HepG2 (cell line): ENCODE data around the gene ARHGAP22. TPM values are rescaled to one million over a fixed set of nuclear protein-coding genes. Genes with fewer than 3 reads are reported as not detected.

Experiments used
- ATAC-seq: fragments of 200-7000 bp; cut with Tn5 transposase; 3 replicates; pipeline ENCODE4 v1.9.1; 2020; ENCODE audit warnings: mild to moderate bottlenecking, moderate library complexity
- BruUV-seq: library from RNA; stranded (reverse); fragments of 400-500 nt; replicated peaks from 2 replicates; lab custom pipeline; 2021; lab: Mats Ljungman, UMichigan
- CTCF ChIA-PET: fragments of 300-600 bp; formaldehyde crosslinking; extraction: SDS; loops from one replicate; lab custom pipeline; 2021; ENCODE audit warnings: low total read pairs, inconsistent platforms, low intra/inter-chr PET ratio; lab: Yijun Ruan, JAX
- POLR2A ChIA-PET: fragments of 350-600 bp; sonication (Branson Sonifier 250); formaldehyde crosslinking; loops from one replicate; lab custom pipeline; 2020; ENCODE audit warnings: antibody characterized with exemption, inconsistent platforms; lab: Yijun Ruan, JAX
- DNase-seq: peaks from one replicate; pipeline ENCODE4 v3.0.0-alpha.2; 2015; ENCODE audit warnings: low spot score
- FAIRE-seq: peaks from 3 replicates; lab custom pipeline; 2011; peaks lifted over from hg19 to GRCh38; lab: Jason Lieb, UNC
- H2AFZ ChIP-seq: one replicate; pipeline ENCODE4 v1.6.1; 2011; ENCODE audit warnings: low read length, inconsistent platforms
- H3K27ac ChIP-seq: fragments of 300-600 bp; 3 replicates; pipeline ENCODE4 v1.8.0; 2011; ENCODE audit warnings: mixed run types, mild to moderate bottlenecking, mixed read lengths, low read length, inconsistent platforms; ENCODE audit not compliant: insufficient read depth; ENCODE audit errors: extremely low read length
- H3K27me3 ChIP-seq, 2 experiments: fragments of 200-600 bp in 1 of 2; 2 replicates in 1 of 2; 3 replicates in 1 of 2; pipeline versions ENCODE4 v1.6.0 to v1.8.0; 2011; ENCODE audit warnings: low read length in 2 of 2, mild to moderate bottlenecking in 2 of 2, moderate library complexity in 2 of 2, inconsistent platforms in 1 of 2; ENCODE audit not compliant: insufficient read depth in 2 of 2, control insufficient read depth in 1 of 2
- H3K36me3 ChIP-seq, 2 experiments: fragments of 200-600 bp in 1 of 2; replicated peaks in 1 of 2; 2 replicates in 1 of 2; 3 replicates in 1 of 2; pipeline versions ENCODE4 v1.5.1 to v1.8.0; 2011; ENCODE audit warnings: low read length in 2 of 2, inconsistent platforms in 1 of 2; ENCODE audit not compliant: insufficient read depth in 2 of 2, control insufficient read depth in 1 of 2
- H3K4me1 ChIP-seq: 2 replicates; pipeline ENCODE4 v1.5.1; 2012; ENCODE audit warnings: low read length, inconsistent platforms; ENCODE audit not compliant: insufficient read depth
- H3K4me2 ChIP-seq: 2 replicates; pipeline ENCODE4 v1.6.0; 2011; ENCODE audit warnings: low read depth, low read length, inconsistent platforms
- H3K4me3 ChIP-seq, 3 experiments: fragments of 200-600 bp in 1 of 3; sonication (generic), shearing (Covaris generic) in 1 of 3; replicated peaks in 1 of 3; 2 replicates each; pipeline ENCODE4 v1.5.1; 2011 to 2016; ENCODE audit warnings: low read length in 3 of 3, inconsistent platforms in 2 of 3, low read depth in 2 of 3, mild to moderate bottlenecking in 2 of 3, control low read depth in 1 of 3, mixed read lengths in 1 of 3; ENCODE audit not compliant: insufficient read depth in 1 of 3
- H3K79me2 ChIP-seq: one replicate; pipeline ENCODE4 v1.6.1; 2011; ENCODE audit warnings: low read length, inconsistent platforms; ENCODE audit not compliant: insufficient read depth
- H3K9ac ChIP-seq: 2 replicates; pipeline ENCODE4 v1.6.0; 2011; ENCODE audit warnings: mild to moderate bottlenecking, low read depth, low read length, inconsistent platforms; ENCODE audit not compliant: insufficient read depth
- H3K9me3 ChIP-seq: 2 replicates; pipeline ENCODE4 v1.5.1; 2012; ENCODE audit warnings: mild to moderate bottlenecking, low read length
- H4K20me1 ChIP-seq: 2 replicates; pipeline ENCODE4 v1.6.0; 2011; ENCODE audit warnings: inconsistent platforms, mild to moderate bottlenecking, low read length, moderate library complexity; ENCODE audit not compliant: insufficient read depth
- ARID2 ChIP-seq: sonication (generic); formaldehyde crosslinking; IDR thresholded peaks from 2 replicates; pipeline ENCODE4 v1.8.1; 2022; ENCODE audit warnings: mild to moderate bottlenecking, missing genetic modification reagents, borderline replicate concordance
- CBX1 ChIP-seq: IDR thresholded peaks from one replicate; pipeline ENCODE4 v1.6.1; 2016; ENCODE audit warnings: antibody characterized with exemption, low read depth
- EZH2 ChIP-seq: conservative IDR thresholded peaks from 2 replicates; pipeline ENCODE4 v1.6.1; 2012; ENCODE audit warnings: mild to moderate bottlenecking, low read depth, low read length, moderate library complexity
- FIP1L1 ChIP-seq: fragments of 200-400 bp; formaldehyde crosslinking; IDR thresholded peaks from 2 replicates; pipeline ENCODE4 v1.6.1; 2018; ENCODE audit warnings: low read depth, mild to moderate bottlenecking, low read length, moderate library complexity, borderline replicate concordance; ENCODE audit not compliant: insufficient read depth
- GFI1 ChIP-seq: sonication (generic); formaldehyde crosslinking; IDR thresholded peaks from 2 replicates; pipeline ENCODE4 v1.5.0; 2020; ENCODE audit warnings: missing genetic modification reagents, mild to moderate bottlenecking, borderline replicate concordance
- KDM2A ChIP-seq: sonication (generic); formaldehyde crosslinking; IDR thresholded peaks from 2 replicates; pipeline ENCODE4 v1.4.0; 2020; ENCODE audit warnings: low read depth, missing genetic modification reagents, borderline replicate concordance
- MBNL3 ChIP-seq: fragments of 250-450 bp; sonication (Bioruptor Pico); conservative IDR thresholded peaks from 2 replicates; pipeline ENCODE4 v1.8.0; 2022; ENCODE audit warnings: mild to moderate bottlenecking, inconsistent platforms
- MED13 ChIP-seq: sonication (generic); formaldehyde crosslinking; IDR thresholded peaks from 2 replicates; pipeline ENCODE4 v1.5.0; 2020; ENCODE audit warnings: missing genetic modification reagents
- PAF1 ChIP-seq: IDR thresholded peaks from 2 replicates; pipeline ENCODE4 v1.6.1; 2016; ENCODE audit warnings: missing genetic modification reagents, missing compliant biosample characterization
- SRY ChIP-seq: sonication (generic); formaldehyde crosslinking; IDR thresholded peaks from 2 replicates; pipeline ENCODE4 v1.8.0; 2022; ENCODE audit warnings: mild to moderate bottlenecking, missing genetic modification reagents
- ZFP36 ChIP-seq: fragments of 150-350 bp; IDR thresholded peaks from 2 replicates; pipeline ENCODE4 v1.6.1; 2018; ENCODE audit warnings: borderline replicate concordance, low read length, low read depth; ENCODE audit not compliant: partially characterized antibody
- ZKSCAN1 ChIP-seq: fragments of 150-350 bp; IDR thresholded peaks from 2 replicates; pipeline ENCODE4 v1.6.1; 2014; ENCODE audit warnings: low read length
- ZNF660 ChIP-seq: sonication (generic); formaldehyde crosslinking; IDR thresholded peaks from 2 replicates; pipeline ENCODE4 v1.5.1; 2020; ENCODE audit warnings: mild to moderate bottlenecking, low read depth, missing genetic modification reagents, borderline replicate concordance
- WGBS: methylation state at CpG from one replicate; pipeline ENCODE4 v1.1.6; 2017; ENCODE audit warnings: low lambda C conversion rate; 5-methylcytosine and 5-hydroxymethylcytosine counted together
- in situ Hi-C: cut with HindIII; loops from 2 replicates; pipeline ENCODE4 v1.10.0; 2017; ENCODE audit warnings: low pct_unique_long_range_greater_than_20kb; ENCODE audit not compliant: extremely low pct_ligation_motif_present
- intact Hi-C: fragments of 100-400 bp; cut with micrococcal nuclease; formaldehyde crosslinking; loops from one replicate; pipeline ENCODE4 v1.10.0; 2022; ENCODE audit not compliant: unreplicated experiment
- polyA plus RNA-seq, 8 experiments: library from polyadenylated mRNA; depleted of rRNA in 3 of 8; stranded (reverse) in 7 of 8; unstranded in 1 of 8; fragments of >200 nt; fragmentation: Illumina TruSeq in 4 of 8; extraction: Trizol in 4 of 8; gene quantifications; 2 replicates each; pipeline versions ENCODE4 v1.2.1 to v1.2.3, GENCODE V29; 2011 to 2016; ENCODE audit warnings: low read depth in 4 of 8, missing spikeins in 1 of 8, mixed read lengths in 1 of 8; ENCODE audit not compliant: insufficient read depth in 1 of 8
- total RNA-seq, 5 experiments: library from RNA; depleted of rRNA; stranded (reverse); fragments of >200 nt; fragmentation: Illumina TruSeq; extraction: Trizol; gene quantifications; 2 replicates each; pipeline ENCODE4 v1.2.3, GENCODE V29; 2016; ENCODE audit warnings: low read depth in 1 of 5
- TF ChIP-seq, protein P1 (sequence below): sonication (generic); formaldehyde crosslinking; IDR thresholded peaks from 2 replicates; pipeline ENCODE4 v1.5.0; 2020; ENCODE audit warnings: mild to moderate bottlenecking, missing genetic modification reagents, moderate library complexity
- TF ChIP-seq, protein P2 (sequence below): sonication (generic); formaldehyde crosslinking; IDR thresholded peaks from 2 replicates; pipeline ENCODE4 v1.5.0; 2020; ENCODE audit warnings: missing genetic modification reagents
- TF ChIP-seq, protein P3 (sequence below): IDR thresholded peaks from 2 replicates; pipeline ENCODE4 v1.6.1; 2016
- TF ChIP-seq, protein P4 (sequence below): IDR thresholded peaks from 2 replicates; pipeline ENCODE4 v1.6.1; 2016; ENCODE audit warnings: control low read depth

Gene ARHGAP22
- total and polyA plus RNA-seq, 2 of the 13 experiments (the other 11 are each of a cell fraction or from before 2014, with no cell fraction given), result 0.08 to 0.38 TPM

DNA sequence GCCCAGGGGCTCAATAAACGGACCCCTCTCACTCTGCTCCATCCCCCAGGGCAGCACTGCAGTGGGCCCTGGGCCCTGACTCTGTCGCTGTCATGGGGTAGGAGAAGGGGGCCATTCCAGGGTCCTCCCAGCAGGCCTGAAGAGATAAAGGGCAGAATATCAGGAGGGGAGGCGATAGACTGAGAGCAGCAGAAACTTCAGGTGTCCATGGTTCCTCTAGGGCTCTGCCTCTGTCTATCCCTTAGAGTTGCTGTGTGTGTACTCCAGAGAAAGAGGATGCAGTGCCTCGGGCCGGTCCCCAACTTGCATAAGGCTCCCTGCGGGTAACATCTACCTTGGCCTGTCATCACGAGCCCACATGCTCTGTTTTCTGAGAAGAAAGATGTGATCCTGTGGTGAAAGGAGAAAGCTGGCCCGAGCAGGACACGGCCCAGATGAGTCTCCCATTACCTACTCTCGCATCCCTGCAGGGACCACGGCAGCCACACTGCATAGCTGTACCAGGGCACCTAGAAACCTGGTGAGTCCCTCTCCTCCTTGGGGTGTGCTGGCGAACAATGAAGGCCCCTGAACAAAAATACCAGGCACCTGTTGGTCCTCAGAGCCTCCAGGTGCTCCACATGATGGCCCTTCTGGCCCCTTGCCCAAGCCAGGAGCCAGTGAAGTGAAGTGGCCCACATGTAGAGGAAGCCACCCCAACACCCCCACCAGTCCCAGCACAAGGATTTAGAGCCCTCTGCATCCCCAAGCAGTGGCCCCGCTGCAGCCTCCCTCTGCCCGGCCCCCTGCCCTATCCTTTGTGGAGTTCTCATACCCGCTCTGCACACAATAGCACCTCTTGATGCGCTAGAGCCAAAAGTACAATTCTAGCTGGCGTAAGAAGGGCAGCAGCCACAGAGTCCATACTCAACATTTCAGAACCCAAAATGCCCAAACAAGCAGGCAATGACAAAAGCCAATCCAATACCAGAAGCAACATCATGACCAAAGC is 106.8 kb downstream of the ARHGAP22 start:
- H3K36me3 ChIP-seq, result no peaks in the 10 kb centered on the region
- ATAC-seq (no peak), FAIRE-seq (no peak), DNase-seq (no peak)
- H3K4me1 ChIP-seq, result no peaks in the 10 kb centered on the region
- POLR2A ChIA-PET, result no interaction called here
- no peaks in the 10 kb centered on the region for H3K9me3 ChIP-seq
- H4K20me1 ChIP-seq, result no peaks in the 10 kb centered on the region
- WGBS, result 32% methylated on average over 13 of the region's 17 CpGs
- H3K27me3 ChIP-seq, result peaks cover 2 to 13% of the 10 kb centered on the region in 2 experiments; a peak in 2 of 5 replicates
- H3K27ac ChIP-seq, result no peak overlapping the region
- CTCF ChIA-PET, result no interaction called here
- no peak overlapping the region for H3K4me2 ChIP-seq
- in situ Hi-C loops (no loop called here), intact Hi-C loops (no loop called here)
- H3K4me3 ChIP-seq, result no peak overlapping the region
- no peaks in the 10 kb centered on the region for H3K79me2 ChIP-seq
- TF ChIP-seq, protein P1, sequence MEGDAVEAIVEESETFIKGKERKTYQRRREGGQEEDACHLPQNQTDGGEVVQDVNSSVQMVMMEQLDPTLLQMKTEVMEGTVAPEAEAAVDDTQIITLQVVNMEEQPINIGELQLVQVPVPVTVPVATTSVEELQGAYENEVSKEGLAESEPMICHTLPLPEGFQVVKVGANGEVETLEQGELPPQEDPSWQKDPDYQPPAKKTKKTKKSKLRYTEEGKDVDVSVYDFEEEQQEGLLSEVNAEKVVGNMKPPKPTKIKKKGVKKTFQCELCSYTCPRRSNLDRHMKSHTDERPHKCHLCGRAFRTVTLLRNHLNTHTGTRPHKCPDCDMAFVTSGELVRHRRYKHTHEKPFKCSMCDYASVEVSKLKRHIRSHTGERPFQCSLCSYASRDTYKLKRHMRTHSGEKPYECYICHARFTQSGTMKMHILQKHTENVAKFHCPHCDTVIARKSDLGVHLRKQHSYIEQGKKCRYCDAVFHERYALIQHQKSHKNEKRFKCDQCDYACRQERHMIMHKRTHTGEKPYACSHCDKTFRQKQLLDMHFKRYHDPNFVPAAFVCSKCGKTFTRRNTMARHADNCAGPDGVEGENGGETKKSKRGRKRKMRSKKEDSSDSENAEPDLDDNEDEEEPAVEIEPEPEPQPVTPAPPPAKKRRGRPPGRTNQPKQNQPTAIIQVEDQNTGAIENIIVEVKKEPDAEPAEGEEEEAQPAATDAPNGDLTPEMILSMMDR (CRISPR knock-in tag), result no peak
- no peak for TF ChIP-seq MBNL3 (CRISPR knock-in tag)
- TF ChIP-seq, protein P2, sequence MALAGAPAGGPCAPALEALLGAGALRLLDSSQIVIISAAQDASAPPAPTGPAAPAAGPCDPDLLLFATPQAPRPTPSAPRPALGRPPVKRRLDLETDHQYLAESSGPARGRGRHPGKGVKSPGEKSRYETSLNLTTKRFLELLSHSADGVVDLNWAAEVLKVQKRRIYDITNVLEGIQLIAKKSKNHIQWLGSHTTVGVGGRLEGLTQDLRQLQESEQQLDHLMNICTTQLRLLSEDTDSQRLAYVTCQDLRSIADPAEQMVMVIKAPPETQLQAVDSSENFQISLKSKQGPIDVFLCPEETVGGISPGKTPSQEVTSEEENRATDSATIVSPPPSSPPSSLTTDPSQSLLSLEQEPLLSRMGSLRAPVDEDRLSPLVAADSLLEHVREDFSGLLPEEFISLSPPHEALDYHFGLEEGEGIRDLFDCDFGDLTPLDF (CRISPR knock-in tag), result no peak
- TF ChIP-seq, protein P3, sequence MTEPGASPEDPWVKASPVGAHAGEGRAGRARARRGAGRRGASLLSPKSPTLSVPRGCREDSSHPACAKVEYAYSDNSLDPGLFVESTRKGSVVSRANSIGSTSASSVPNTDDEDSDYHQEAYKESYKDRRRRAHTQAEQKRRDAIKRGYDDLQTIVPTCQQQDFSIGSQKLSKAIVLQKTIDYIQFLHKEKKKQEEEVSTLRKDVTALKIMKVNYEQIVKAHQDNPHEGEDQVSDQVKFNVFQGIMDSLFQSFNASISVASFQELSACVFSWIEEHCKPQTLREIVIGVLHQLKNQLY (CRISPR knock-in tag), result no peak
- TF ChIP-seq FIP1L1, result no peak
- no peak for TF ChIP-seq ZKSCAN1
- no peak for TF ChIP-seq ARID2 (CRISPR knock-in tag)
- no peak for TF ChIP-seq SRY (CRISPR knock-in tag)
- no peak for TF ChIP-seq ZFP36
- TF ChIP-seq EZH2, result no peak
- TF ChIP-seq GFI1, result no peak
- TF ChIP-seq PAF1 (CRISPR knock-in tag), result no peak
- no peak for TF ChIP-seq KDM2A (CRISPR knock-in tag)
- TF ChIP-seq CBX1, result no peak
- TF ChIP-seq, protein P4, sequence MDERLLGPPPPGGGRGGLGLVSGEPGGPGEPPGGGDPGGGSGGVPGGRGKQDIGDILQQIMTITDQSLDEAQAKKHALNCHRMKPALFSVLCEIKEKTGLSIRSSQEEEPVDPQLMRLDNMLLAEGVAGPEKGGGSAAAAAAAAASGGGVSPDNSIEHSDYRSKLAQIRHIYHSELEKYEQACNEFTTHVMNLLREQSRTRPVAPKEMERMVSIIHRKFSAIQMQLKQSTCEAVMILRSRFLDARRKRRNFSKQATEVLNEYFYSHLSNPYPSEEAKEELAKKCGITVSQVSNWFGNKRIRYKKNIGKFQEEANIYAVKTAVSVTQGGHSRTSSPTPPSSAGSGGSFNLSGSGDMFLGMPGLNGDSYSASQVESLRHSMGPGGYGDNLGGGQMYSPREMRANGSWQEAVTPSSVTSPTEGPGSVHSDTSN (CRISPR knock-in tag), result no peak
- no peak for TF ChIP-seq ZNF660 (CRISPR knock-in tag)
- TF ChIP-seq MED13 (CRISPR knock-in tag), result no peak
- no peak overlapping the region for H3K9ac ChIP-seq
- no TSS peak for BruUV-seq
- no peak overlapping the region for H2AFZ ChIP-seq
